ENCODE data around the gene FAM114A1. TPM values are rescaled to one million over a fixed set of nuclear protein-coding genes. Genes with fewer than 3 reads are reported as not detected.

Gene FAM114A1
- total and polyA plus RNA-seq, 2 experiments from 2014 or later: 13.0 to 14.5 TPM

DNA sequence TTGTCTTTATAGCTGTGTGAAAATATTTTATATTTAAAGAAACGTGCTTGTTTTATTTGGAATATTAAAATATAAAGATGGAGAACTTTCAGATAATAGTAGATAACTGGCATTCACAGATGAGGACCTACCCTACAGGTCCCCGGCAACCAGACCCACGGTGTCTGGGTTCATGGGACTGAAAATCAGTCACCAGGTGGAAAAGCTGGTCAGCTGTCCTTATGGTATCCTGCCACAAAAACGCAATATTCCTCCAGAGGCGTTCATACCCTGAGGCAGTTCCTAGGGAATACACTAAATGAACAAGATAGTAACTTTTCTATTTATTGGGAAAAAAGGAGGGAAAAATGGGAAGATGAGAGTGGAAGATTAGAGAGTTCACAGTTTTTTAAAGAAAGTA lies 12.1 kb upstream of the FAM114A1 start:
- H4K20me1 ChIP-seq (replicated peaks; ENCODE audit: insufficient read depth): no peaks in the 10 kb centered on the region
- no peak overlapping the region for H3K4me2 ChIP-seq
- H3K27ac Mint-ChIP-seq: no peak overlapping the region
- no peak overlapping the region for H2AFZ ChIP-seq
- H3K9me3 Mint-ChIP-seq: peaks cover 6% of the 10 kb centered on the region; the same call in 2 of the 3 replicates
- no peaks in the 10 kb centered on the region for H3K79me2 ChIP-seq (replicated peaks; ENCODE audit: insufficient read depth)
- H3K27ac ChIP-seq (ENCODE audit: low read depth): no peak overlapping the region
- DNase-seq (ENCODE audit: low spot score) (no peak), ATAC-seq (no peak)
- H3K36me3 ChIP-seq (ENCODE audit: insufficient read depth): no peaks in the 10 kb centered on the region
- TF ChIP-seq, protein P1, sequence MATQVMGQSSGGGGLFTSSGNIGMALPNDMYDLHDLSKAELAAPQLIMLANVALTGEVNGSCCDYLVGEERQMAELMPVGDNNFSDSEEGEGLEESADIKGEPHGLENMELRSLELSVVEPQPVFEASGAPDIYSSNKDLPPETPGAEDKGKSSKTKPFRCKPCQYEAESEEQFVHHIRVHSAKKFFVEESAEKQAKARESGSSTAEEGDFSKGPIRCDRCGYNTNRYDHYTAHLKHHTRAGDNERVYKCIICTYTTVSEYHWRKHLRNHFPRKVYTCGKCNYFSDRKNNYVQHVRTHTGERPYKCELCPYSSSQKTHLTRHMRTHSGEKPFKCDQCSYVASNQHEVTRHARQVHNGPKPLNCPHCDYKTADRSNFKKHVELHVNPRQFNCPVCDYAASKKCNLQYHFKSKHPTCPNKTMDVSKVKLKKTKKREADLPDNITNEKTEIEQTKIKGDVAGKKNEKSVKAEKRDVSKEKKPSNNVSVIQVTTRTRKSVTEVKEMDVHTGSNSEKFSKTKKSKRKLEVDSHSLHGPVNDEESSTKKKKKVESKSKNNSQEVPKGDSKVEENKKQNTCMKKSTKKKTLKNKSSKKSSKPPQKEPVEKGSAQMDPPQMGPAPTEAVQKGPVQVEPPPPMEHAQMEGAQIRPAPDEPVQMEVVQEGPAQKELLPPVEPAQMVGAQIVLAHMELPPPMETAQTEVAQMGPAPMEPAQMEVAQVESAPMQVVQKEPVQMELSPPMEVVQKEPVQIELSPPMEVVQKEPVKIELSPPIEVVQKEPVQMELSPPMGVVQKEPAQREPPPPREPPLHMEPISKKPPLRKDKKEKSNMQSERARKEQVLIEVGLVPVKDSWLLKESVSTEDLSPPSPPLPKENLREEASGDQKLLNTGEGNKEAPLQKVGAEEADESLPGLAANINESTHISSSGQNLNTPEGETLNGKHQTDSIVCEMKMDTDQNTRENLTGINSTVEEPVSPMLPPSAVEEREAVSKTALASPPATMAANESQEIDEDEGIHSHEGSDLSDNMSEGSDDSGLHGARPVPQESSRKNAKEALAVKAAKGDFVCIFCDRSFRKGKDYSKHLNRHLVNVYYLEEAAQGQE (IDR thresholded peaks at IDR 0.05; ENCODE audit: unreplicated experiment): no peak
- no peak for TF ChIP-seq ZNF114 (CRISPR knock-in tag; IDR thresholded peaks at IDR 0.05)
- TF ChIP-seq, protein P2, sequence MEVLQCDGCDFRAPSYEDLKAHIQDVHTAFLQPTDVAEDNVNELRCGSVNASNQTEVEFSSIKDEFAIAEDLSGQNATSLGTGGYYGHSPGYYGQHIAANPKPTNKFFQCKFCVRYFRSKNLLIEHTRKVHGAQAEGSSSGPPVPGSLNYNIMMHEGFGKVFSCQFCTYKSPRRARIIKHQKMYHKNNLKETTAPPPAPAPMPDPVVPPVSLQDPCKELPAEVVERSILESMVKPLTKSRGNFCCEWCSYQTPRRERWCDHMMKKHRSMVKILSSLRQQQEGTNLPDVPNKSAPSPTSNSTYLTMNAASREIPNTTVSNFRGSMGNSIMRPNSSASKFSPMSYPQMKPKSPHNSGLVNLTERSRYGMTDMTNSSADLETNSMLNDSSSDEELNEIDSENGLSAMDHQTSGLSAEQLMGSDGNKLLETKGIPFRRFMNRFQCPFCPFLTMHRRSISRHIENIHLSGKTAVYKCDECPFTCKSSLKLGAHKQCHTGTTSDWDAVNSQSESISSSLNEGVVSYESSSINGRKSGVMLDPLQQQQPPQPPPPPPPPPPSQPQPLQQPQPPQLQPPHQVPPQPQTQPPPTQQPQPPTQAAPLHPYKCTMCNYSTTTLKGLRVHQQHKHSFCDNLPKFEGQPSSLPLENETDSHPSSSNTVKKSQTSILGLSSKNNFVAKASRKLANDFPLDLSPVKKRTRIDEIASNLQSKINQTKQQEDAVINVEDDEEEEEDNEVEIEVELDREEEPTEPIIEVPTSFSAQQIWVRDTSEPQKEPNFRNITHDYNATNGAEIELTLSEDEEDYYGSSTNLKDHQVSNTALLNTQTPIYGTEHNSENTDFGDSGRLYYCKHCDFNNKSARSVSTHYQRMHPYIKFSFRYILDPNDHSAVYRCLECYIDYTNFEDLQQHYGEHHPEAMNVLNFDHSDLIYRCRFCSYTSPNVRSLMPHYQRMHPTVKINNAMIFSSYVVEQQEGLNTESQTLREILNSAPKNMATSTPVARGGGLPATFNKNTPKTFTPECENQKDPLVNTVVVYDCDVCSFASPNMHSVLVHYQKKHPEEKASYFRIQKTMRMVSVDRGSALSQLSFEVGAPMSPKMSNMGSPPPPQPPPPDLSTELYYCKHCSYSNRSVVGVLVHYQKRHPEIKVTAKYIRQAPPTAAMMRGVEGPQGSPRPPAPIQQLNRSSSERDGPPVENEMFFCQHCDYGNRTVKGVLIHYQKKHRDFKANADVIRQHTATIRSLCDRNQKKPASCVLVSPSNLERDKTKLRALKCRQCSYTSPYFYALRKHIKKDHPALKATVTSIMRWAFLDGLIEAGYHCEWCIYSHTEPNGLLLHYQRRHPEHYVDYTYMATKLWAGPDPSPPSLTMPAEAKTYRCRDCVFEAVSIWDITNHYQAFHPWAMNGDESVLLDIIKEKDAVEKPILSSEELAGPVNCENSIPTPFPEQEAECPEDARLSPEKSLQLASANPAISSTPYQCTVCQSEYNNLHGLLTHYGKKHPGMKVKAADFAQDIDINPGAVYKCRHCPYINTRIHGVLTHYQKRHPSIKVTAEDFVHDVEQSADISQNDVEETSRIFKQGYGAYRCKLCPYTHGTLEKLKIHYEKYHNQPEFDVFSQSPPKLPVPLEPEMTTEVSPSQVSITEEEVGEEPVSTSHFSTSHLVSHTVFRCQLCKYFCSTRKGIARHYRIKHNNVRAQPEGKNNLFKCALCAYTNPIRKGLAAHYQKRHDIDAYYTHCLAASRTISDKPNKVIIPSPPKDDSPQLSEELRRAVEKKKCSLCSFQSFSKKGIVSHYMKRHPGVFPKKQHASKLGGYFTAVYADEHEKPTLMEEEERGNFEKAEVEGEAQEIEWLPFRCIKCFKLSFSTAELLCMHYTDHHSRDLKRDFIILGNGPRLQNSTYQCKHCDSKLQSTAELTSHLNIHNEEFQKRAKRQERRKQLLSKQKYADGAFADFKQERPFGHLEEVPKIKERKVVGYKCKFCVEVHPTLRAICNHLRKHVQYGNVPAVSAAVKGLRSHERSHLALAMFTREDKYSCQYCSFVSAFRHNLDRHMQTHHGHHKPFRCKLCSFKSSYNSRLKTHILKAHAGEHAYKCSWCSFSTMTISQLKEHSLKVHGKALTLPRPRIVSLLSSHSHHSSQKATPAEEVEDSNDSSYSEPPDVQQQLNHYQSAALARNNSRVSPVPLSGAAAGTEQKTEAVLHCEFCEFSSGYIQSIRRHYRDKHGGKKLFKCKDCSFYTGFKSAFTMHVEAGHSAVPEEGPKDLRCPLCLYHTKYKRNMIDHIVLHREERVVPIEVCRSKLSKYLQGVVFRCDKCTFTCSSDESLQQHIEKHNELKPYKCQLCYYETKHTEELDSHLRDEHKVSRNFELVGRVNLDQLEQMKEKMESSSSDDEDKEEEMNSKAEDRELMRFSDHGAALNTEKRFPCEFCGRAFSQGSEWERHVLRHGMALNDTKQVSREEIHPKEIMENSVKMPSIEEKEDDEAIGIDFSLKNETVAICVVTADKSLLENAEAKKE (CRISPR knock-in tag; IDR thresholded peaks at IDR 0.05): no peak
- no peak for TF ChIP-seq ETS1 (IDR thresholded peaks at IDR 0.05)
- TF ChIP-seq POLR2AphosphoS5 (IDR thresholded peaks at IDR 0.05; ENCODE audit: low read depth): no peak
- TF ChIP-seq, protein P3, sequence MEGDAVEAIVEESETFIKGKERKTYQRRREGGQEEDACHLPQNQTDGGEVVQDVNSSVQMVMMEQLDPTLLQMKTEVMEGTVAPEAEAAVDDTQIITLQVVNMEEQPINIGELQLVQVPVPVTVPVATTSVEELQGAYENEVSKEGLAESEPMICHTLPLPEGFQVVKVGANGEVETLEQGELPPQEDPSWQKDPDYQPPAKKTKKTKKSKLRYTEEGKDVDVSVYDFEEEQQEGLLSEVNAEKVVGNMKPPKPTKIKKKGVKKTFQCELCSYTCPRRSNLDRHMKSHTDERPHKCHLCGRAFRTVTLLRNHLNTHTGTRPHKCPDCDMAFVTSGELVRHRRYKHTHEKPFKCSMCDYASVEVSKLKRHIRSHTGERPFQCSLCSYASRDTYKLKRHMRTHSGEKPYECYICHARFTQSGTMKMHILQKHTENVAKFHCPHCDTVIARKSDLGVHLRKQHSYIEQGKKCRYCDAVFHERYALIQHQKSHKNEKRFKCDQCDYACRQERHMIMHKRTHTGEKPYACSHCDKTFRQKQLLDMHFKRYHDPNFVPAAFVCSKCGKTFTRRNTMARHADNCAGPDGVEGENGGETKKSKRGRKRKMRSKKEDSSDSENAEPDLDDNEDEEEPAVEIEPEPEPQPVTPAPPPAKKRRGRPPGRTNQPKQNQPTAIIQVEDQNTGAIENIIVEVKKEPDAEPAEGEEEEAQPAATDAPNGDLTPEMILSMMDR (conservative IDR thresholded peaks at IDR 0.05; ENCODE audit: low read depth in 2 of 2): no peak
- TF ChIP-seq CREB1 (CRISPR knock-in tag; IDR thresholded peaks at IDR 0.05; ENCODE audit: low read depth): no peak
- TF ChIP-seq EZH2 (IDR thresholded peaks at IDR 0.05; ENCODE audit: low read depth, unreplicated experiment): no peak
- TF ChIP-seq STAT1 (IDR thresholded peaks at IDR 0.05; ENCODE audit: unreplicated experiment): no peak
- TF ChIP-seq JUNB (IDR thresholded peaks at IDR 0.05; ENCODE audit: unreplicated experiment): no peak
- no peak for TF ChIP-seq ZNF331 (CRISPR knock-in tag; IDR thresholded peaks at IDR 0.05; ENCODE audit: low read depth)
- no peak for TF ChIP-seq NANOG (IDR thresholded peaks at IDR 0.05; ENCODE audit: borderline replicate concordance)
- TF ChIP-seq EZH2phosphoT487 (IDR thresholded peaks at IDR 0.05; ENCODE audit: unreplicated experiment): no peak
- H3K27me3 Mint-ChIP-seq (ENCODE audit: insufficient read depth, low read depth, poor library complexity): peaks cover 6% of the 10 kb centered on the region
- H3K9me2 ChIP-seq (ENCODE audit: insufficient read depth): no peaks in the 10 kb centered on the region
- no peaks in the 10 kb centered on the region for H3K36me3 Mint-ChIP-seq (ENCODE audit: low read depth)
- no peaks in the 10 kb centered on the region for H3K27me3 ChIP-seq (ENCODE audit: insufficient read depth)
- H3K4me3 Mint-ChIP-seq: no peak overlapping the region
- H3K4me3 ChIP-seq: no peak overlapping the region
- peaks cover 17% of the 10 kb centered on the region for H3K4me1 Mint-ChIP-seq
- H3K4me1 ChIP-seq (ENCODE audit: insufficient read depth): 0 out of 2 replicates have a peak, but pooled peaks cover 4% of the 10 kb centered on the region
- no peaks in the 10 kb centered on the region for H3F3A ChIP-seq (replicated peaks; ENCODE audit: low read depth)

Data from GM23338 (cell line).